GM10248 (cell line): Measurements from ENCODE around the gene YES1.

Source experiments
- CTCF ChIA-PET: fragments of 300-600 bp; sonication (Branson Sonifier 250); formaldehyde crosslinking; extraction: SDS; loops from one replicate; lab custom pipeline; 2021; ENCODE audit warnings: antibody characterized with exemption; lab: Yijun Ruan, JAX
- POLR2A ChIA-PET: fragments of 350-650 bp; sonication (Branson Sonifier 250); formaldehyde crosslinking; extraction: SDS; loops from one replicate; lab custom pipeline; 2020; ENCODE audit warnings: antibody characterized with exemption; lab: Yijun Ruan, JAX
- DNase-seq: peaks from one replicate; pipeline ENCODE4 v3.0.0; 2012; ENCODE audit errors: extremely low spot score
- CTCF ChIP-seq: IDR thresholded peaks from 2 replicates; pipeline ENCODE4 v1.5.1; 2012; ENCODE audit warnings: mild to moderate bottlenecking, low read depth; ENCODE audit errors: extremely low read depth, missing control alignments, control extremely low read depth

The YES1 gene

DNA sequence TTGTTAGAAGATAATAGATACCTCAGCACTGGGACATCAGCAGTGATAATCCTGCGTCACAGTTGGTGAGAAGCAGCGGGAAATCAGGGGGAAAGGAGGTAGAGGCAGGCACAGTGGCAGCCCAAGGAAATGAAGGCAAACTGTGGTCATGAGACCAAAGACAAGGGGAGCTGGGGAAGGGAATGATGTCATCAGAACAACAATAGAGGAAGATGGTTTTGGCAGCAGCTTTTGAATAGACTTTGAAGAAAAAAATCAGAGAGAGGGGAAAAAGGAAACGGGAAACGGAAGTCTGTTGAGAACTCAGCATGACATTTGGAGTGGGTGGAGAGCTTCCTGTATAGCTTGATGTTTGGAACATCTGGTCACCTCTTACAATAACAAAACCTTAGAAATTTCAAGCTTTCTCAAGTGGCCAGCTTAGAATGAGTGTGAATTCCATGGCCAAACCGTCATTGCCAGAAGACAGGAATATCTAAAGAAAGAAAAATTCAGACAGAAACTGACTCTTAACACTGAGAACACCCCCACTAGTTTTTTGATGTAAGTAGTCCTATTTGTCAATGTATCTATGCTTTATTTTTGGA lies 18.4 kb upstream of the YES1 start:
- POLR2A ChIA-PET = interaction anchor here (0.6 kb wide), 1 partner anchor 159 kb away, joined by 3 read pairs; no protein-coding TSS in a partner anchor
- peak; percentile 35 for DNase-seq
- CTCF ChIA-PET = interaction anchor here (0.7 to 9.2 kb wide), 53 partner anchors 10 to 335 kb away, joined by 3 to 229 read pairs (median 6); partner anchors contain the start of genes ENOSF1, TYMS and YES1
- no peak for TF ChIP-seq CTCF

DNA sequence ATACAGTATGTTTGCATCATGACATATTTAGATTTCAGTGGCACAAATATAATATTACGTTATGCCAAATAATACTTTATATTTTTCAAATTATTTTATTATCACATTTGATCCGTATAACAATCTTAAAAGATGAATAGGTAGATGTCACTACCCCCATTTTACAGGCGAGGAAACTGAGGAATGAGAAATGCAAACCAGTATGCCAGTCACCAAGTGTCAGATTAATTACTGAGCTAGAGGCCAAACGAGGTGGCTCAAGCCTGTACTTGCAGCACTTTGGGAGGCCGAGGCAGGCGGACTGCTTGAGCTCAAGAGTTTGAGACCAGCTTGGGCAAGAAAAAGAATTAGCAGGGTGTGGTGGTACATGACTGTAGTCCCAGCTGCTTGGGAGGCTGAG lies 17.4 kb upstream of the YES1 start:
- ChIA-PET POLR2A (no interaction called here), CTCF (interaction anchor here (1.3 to 9.2 kb wide), 15 partner anchors 9 to 204 kb away, joined by 3 to 229 read pairs (median 21); partner anchors contain the start of genes ENOSF1, TYMS and YES1)
- TF ChIP-seq CTCF = no peak
- DNase-seq = no peak

DNA sequence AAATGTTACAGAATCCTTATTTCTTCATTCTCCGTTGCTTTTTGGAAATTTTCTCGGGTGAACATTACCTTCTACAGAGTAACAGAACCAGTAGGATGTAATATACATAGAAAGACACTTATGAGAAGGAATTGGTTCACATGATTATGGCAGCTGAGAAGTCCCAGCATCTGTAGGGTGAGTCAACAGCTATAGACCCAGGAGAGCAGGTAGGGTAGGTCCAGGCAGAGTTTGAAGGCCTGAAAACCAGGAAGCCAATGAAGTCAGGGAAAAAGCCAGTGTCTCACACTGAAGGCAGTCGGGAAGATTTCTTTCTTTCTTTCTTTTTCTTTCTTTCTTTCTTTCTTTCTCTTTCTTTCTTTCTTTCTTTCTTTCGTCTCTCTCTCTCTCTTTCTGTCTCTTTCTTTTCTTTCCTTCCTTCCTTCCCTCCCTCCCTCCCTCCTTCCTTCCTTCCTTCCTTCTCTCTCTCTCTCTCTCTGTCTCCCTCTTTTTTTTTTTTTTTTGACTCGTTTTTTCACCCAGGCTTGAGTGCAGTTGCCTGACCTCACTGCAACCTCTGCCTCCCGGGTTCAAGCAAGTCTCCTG lies 15.1 kb upstream of the YES1 start:
- POLR2A ChIA-PET = no interaction called here

DNA sequence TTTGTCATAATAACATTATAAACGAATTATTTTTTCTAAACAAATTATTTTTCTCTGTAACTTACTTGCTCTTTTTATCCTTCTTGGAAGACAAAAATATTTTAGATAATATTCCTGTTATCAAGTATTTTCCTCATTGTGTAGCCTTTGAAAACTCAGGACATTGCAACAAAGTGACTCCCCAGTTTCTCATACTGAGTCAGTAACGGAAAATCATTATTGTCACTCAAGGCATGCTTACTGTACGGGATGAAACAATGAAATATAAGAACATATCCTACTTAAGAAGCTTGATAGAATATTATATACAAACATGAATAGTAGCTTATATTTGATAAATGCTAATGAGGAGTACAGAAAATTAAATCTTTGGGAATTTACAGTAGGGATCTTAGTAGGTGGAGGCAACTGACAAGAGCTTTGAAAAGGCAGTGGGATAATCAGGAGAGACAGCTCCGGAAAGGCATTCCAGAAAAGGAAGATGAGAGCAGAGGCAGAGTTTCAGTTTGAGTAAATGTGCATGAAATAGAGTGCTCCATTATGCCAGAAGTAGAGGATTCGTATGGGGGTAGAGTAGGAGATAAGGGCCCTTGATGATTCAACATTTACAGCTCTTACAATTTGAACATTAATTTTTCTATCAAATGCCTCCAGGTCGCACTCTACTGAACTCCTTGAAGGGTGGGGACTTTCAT lies 14.0 kb upstream of the YES1 start:
- TF ChIP-seq CTCF = no peak
- ChIA-PET POLR2A (no interaction called here), CTCF (interaction anchor here (0.8 to 3.2 kb wide), 6 partner anchors 8 to 202 kb away, joined by 3 to 16 read pairs (median 4); partner anchors contain the start of gene ENOSF1)
- DNase-seq = no peak

More for the DNA sequence above, 15.1 kb upstream of the YES1 start:
- no peak for TF ChIP-seq CTCF
- no peak for DNase-seq
- CTCF ChIA-PET = interaction anchor here (1.0 to 1.7 kb wide), 2 partner anchors 12 to 114 kb away, joined by 3 to 7 read pairs; partner anchors contain the start of gene ENOSF1

- ChIA-PET CTCF (interaction anchor here (0.8 to 3.2 kb wide), 9 partner anchors 9 to 200 kb away, joined by 3 to 16 read pairs (median 4); partner anchors contain the start of gene ENOSF1), POLR2A (no interaction called here)
- no peak for TF ChIP-seq CTCF
- no peak for DNase-seq
These were observed 12.1 kb upstream of the YES1 start for GRCh38 chr18:824179-824578.

GRCh38 chr18:820591-821165 lies 8.6 kb upstream of the YES1 start:
- ChIA-PET POLR2A (no interaction called here), CTCF (interaction anchor here (0.9 to 3.0 kb wide), 4 partner anchors 10 to 338 kb away, joined by 3 to 28 read pairs (median 4); no protein-coding TSS in a partner anchor)
- TF ChIP-seq CTCF = no peak
- no peak for DNase-seq
